Testis (tissue), 2 donors: Measurements from ENCODE around the gene ADAMTS7.
"Not testable (repeated sequence)": the region's sequence is repeated elsewhere in the genome, so short reads cannot be mapped to it uniquely, and the experiment has no call there.

ENCODE experiments used
- CTCF ChIP-seq, 3 experiments: fragments of 450-650 bp in 2 of 3; fragments of 200-600 bp in 1 of 3; sonication (generic) in 1 of 3; IDR thresholded peaks; one replicate each; pipeline ENCODE4 v1.5.1; 2016 to 2019; ENCODE audit warnings: antibody characterized with exemption in 3 of 3, mild to moderate bottlenecking in 2 of 3, moderate library complexity in 1 of 3
- POLR2A ChIP-seq: fragments of 450-650 bp; IDR thresholded peaks from one replicate; pipeline ENCODE4 v1.6.1; 2017; ENCODE audit warnings: antibody characterized with exemption, mild to moderate bottlenecking, moderate library complexity

DNA sequence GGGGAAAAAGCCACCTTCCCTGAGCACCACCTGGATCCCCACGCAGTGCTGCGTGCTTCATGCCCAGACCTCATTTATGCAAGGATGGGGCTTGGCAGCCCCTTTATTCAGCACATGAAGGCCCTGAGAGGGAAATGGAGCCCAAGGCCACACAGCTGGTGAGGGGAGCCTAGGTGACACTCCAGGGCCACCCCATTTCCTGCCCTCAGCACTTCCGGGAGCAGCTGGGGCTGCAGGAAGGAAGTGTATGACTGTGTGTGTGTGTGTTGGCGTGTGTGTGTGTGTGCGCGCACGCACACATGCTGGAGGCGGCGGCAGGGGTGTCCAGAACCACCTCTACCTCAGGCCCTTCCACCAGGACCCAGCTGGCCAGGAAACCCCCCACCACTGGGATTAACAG is 49.8 kb downstream of the ADAMTS7 start:
- not testable (repeated sequence) for TF ChIP-seq CTCF (IDR thresholded peaks at IDR 0.05); POLR2A
